Esophagus squamous epithelium (tissue), 4 donors: ENCODE measurements around the gene EFHC1.

ENCODE experiments used
- POLR2A ChIP-seq, 4 donors: fragments of 450-650 bp; IDR thresholded peaks; one replicate each; pipeline ENCODE4 v1.6.1; 2017; ENCODE audit warnings: antibody characterized with exemption in 4 of 4, mild to moderate bottlenecking in 4 of 4, moderate library complexity in 3 of 4
- TF ChIP-seq, protein P1 (sequence below), 6 experiments: fragments of 450-650 bp in 4 of 6; fragments of 200-600 bp in 2 of 6; sonication (generic) in 2 of 6; IDR thresholded peaks; one replicate each; pipeline ENCODE4 v1.5.1; 2016 to 2019; ENCODE audit warnings: antibody characterized with exemption in 6 of 6, mild to moderate bottlenecking in 4 of 6, moderate library complexity in 4 of 6

DNA sequence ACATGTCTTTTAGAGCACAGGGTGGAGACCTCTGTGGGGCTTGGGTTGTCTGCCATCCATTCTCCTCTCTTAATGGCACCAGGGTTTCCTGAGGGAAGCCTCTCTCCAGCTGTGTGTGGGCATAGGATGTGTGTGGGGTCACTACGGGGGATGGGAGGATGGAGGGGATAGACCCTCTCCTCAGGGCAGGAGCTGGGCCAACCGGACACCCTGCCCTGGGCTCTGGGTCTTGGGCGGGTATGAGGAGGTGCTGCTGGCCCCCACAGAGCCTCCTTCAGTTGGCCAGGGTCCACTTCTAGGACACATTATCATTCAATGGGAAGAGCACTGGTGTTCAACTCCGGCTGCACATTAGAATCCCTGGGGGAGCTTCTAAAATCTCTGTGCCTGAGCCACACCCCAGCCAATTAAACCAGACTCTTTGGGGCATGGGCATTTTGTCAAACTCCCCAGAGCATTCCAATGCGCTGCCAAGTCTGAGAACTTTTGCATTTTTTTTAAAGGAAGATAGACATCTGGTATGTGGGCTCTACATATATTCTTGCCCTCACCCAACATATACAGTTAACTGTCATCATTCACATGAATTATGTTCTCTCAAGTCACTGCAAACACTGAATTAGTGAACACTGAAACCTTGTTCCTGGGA lies 118.2 kb downstream of the EFHC1 start:
- TF ChIP-seq, protein P1, sequence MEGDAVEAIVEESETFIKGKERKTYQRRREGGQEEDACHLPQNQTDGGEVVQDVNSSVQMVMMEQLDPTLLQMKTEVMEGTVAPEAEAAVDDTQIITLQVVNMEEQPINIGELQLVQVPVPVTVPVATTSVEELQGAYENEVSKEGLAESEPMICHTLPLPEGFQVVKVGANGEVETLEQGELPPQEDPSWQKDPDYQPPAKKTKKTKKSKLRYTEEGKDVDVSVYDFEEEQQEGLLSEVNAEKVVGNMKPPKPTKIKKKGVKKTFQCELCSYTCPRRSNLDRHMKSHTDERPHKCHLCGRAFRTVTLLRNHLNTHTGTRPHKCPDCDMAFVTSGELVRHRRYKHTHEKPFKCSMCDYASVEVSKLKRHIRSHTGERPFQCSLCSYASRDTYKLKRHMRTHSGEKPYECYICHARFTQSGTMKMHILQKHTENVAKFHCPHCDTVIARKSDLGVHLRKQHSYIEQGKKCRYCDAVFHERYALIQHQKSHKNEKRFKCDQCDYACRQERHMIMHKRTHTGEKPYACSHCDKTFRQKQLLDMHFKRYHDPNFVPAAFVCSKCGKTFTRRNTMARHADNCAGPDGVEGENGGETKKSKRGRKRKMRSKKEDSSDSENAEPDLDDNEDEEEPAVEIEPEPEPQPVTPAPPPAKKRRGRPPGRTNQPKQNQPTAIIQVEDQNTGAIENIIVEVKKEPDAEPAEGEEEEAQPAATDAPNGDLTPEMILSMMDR (IDR thresholded peaks at IDR 0.05) = no peak
- TF ChIP-seq POLR2A (IDR thresholded peaks at IDR 0.05) = no peak
